HG02973 (cell line): Measurements from ENCODE around the gene UMAD1.
A peak's percentile ranks its signal among the peaks of the same experiment; 100 is the strongest.
"Not testable (repeated sequence)": the region's sequence is repeated elsewhere in the genome, so short reads cannot be mapped to it uniquely, and the experiment has no call there.

Experiments used
- ATAC-seq: cut with Tn5 transposase; IDR thresholded peaks from one replicate; pipeline ENCODE4 v1.9.1; 2021; ENCODE audit warnings: moderate library complexity; ENCODE audit not compliant: unreplicated experiment

The UMAD1 gene

DNA sequence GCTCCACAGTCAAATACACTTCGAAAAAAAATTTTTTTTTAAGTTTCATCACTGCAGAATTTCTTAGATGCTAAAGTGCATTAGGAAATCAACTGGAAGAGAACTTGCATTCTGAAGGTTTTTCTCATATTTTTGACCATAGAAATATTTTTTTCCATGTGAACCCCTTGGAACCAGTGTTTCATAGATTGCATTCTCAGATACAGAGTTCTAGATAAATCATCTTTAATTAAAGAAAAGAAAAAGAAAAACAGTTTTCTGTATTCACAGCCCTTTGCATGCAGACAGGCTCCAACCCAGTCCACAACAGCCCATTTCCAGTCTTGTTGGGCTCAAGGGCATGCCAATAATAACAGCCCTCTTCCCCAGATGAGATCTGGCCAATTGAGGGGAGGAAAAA lies 153.4 kb downstream of the UMAD1 start:
- no peak for ATAC-seq

DNA sequence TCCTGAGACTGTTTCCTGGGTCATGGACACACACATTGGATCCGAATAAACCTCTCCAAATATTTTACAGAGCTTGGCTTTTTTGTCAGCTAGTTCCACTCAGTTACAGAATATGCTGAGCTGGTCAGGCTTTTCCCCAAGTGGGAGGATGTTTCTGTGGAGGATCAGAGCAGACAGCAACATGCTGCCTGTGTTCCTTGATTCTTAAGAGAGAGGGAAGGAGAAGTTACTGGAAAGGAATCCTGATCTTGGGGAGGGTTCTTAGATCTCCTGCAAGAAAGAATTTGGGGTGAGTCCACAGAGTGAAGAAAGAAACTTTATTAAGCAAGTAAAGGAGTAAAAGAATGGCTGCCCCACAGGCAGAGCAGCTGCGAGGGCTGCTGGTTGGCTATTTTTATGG lies 154.7 kb downstream of the UMAD1 start:
- no peak for ATAC-seq

DNA sequence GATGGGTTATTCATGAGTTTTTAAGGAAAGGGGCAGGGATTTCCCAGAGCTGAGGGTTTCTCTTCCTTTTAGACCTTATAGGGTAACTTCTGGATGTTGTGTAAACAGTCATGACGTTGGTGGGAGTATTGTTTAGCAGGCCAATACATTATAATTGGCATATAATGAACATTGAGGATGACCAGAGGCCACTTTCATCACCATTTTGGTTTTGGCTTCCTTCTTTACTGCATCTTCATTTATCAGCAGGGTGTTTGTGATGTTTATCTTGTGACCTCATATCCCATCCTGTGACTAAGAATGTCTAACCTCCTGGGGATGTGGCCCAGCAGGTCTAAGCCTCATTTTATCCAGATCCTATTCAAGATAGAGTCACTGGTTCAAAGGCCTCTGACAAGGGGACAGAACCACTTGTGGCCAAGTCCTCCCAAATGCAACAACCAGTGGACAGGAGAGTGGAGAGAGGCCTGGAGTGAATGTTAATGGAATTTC lies 155.1 kb downstream of the UMAD1 start:
- ATAC-seq, result no peak

DNA sequence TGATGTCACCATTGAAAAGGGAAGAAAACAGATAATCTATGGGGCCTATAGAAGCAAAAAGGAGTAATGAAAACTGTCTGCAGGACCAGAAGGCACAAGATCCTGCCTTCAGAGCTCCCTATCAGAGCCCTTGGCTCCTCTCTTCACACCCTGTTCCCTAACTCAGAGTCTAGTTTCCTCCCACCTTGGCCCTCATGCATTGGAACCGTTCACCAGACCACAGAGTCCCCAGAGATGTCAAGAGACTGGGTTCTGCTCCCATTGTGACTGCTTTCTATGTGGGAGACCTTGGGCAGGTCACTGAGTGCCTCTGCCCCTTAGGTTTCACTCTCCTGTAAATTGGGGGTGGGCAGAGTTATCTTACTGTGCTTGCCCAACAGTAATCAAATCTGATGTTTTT lies 158.0 kb downstream of the UMAD1 start:
- ATAC-seq, result no peak

DNA sequence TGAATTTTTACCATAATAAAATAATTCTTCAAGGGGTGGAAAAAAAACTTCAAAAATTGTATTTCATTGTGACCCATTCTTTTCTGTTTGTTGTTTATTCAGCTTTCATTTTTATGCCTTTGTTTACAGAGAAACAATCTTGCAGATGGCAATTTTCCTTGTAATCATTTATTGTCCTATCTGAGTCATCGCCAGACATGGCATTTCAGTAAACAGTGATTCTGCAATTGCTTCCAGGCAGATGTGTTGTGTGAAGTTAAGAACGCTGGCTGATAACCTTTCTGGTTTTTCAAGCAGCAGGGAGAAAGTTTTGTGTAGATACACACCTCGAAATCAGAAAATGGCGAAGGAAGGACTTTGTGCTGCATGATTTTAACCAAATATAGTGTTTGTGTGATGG lies 158.6 kb downstream of the UMAD1 start:
- ATAC-seq, result no peak

DNA sequence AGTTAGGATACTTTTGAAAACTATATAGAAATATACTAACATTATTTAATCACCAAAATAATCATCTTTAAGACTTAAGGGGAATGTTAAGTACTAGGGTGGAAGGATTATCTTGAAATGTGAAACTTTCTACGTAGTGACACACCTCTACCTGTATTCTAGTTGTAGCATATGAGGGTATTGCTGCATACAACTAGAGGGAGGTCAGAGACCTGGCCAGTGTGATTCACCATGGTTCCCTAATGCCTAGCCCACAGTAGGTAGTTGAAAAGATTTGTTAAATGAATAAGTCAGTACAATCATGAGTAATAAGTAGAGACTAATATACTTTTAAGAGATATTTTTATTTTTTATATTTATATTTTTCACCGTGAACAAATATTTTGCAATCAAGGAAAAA lies 162.0 kb downstream of the UMAD1 start:
- ATAC-seq, result no peak

DNA sequence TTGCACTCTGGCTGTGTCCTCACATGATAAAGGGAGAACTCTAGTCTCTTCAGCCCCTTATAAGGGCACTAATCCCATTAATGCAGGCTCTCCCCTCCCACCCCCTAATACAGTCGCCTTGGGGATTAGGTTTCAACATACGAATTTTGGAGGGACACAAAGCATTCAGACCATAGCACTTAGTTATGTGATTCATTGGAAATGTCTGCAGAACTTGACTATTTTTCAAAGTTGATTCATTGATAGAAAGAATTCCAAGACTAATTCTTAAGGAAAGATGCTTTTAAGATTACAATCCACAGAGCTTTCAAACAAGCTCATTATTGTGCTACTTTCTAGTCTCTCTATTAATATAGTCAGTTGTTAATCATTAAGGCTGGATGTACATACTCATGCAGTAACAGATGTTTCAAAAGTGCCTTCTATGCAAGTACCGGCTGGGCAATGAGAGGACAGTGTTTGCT lies 163.2 kb downstream of the UMAD1 start:
- no peak for ATAC-seq

DNA sequence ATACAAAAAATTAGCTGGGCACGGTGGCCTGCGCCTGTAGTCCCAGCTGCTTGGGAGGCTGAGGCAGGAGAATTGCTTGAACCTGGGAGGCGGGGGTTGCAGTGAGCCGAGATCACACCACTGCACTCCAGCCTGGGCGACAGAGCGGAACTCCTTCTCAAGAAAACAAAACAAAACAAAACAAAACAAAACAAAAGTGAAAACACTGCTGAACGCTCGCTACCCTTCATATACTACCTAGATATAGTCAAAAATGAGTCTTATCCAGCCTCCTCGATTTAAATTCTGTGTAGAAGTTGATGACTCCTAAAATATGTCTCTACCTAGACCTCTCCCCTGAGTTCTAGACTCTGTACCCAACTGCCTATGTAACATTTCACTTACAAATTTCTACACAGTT lies 164.3 kb downstream of the UMAD1 start:
- ATAC-seq, result not testable (repeated sequence)

DNA sequence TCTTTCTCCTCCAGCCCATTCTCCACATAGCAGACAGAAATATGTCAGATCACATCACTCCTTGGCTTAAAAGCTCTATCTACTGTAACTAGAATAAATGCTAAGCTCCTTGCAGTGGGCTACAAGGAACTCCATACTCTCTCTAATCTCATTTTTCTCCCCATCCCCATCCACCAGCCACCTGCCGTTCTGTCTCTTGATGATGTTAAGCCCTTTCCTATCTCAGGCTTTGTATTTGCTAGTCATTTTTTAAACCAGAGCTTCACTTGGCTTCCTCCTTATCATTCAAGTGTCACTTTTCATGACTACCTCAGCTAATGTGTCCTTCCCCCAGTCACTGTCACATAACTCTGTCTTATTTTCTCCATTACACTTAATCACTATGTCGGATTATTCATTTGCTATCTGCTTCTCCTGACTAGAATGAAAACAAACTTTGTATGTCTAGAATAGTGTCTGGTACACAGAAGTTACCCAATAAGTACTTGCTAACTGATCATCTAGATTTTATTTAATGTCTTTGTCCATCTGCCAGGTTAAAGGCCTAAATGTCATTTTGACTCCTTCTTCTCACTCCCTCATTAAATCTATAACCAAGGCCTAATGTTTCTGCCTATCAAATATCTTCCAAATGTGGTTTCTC lies 165.1 kb downstream of the UMAD1 start:
- ATAC-seq, result no peak

DNA sequence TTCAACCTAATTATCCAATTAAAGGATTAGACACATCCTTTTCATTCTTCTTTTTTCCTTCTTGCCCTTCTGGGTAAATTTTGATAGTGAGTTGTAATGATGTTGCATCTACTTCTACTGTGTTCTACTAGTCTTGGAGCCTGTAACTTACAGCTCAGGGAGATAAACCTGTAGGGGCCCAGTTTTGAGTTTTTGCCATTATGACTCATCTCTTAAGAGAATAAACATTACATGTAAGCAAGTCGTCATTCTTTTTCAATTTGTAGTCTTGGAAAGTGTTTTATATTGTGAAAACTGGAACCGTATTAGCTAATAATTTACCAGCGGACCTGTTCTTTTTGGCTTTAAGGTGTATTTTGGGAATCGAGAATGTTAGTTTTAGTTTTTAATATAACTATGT lies 167.6 kb downstream of the UMAD1 start:
- no peak for ATAC-seq

DNA sequence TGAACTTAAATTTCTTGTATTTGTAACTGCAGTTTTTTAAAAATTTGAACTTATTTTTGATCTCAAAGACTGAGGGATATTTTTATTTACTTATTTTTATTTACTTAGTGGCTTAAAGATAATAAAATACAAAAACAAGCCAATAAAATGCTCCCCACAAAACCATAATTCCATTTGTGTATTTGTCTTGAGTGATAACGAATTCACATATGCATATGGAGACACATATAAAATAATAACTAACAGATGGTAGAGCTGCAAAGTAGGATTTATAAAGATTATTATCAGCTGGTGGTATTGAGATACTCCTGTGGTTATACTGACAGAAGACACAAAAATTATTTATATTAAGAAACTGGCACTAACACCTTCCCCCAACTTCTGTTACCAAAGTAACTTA lies 168.1 kb downstream of the UMAD1 start:
- no peak for ATAC-seq

DNA sequence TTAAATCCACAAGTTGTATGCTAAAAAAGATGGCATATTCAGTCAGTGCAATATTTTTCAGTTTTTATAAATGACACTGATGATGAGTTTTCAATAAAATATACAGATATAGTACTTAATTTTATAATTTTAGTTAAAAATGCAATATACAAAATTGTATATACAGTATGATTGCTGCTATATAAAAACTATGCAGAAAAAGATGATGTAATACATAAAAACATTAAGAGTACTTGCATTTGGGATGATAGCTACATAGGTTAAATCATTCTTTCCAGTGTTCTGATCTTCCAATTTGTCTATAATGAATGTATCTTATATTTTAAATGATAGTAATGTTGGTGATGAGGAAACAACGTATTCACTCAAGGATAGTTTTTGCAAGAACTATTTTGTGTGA lies 169.8 kb downstream of the UMAD1 start:
- no peak for ATAC-seq

DNA sequence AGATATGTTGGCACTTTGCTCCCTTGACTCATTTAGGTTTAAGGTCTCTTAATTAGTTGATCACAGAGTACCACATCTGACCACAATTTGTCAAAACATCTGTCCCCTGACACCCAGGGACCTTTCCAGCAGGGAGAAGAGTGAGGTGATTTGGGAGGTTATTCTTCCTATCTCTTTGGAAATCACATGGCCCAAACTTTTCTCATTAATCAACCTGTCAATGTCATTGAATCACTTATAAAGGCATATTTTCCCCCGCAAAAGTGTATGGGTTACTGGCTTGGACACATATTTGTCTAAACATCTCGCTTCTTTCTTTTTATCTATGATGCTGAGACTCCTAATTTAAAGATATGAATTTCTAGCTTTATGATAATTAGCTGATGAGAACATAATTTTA lies 170.3 kb downstream of the UMAD1 start:
- ATAC-seq, result no peak

DNA sequence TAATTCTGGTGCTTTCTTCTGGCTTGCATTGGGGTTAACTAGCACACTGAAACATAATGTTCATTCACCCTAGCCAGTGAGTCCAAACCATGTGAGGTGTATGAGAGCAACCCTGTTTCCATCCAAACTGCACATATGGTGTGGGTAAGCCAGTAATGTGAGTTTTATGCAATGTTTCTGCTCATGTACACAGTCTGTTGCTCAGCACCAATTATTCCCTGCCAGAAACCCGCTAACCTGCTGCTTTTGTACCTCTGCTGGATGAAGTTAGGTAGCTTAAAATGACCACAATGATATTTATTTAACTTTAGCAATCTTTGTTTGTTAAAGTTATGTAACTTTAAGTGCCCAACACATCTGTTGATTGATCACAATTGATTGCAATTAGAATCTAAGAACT lies 171.6 kb downstream of the UMAD1 start:
- no peak for ATAC-seq

DNA sequence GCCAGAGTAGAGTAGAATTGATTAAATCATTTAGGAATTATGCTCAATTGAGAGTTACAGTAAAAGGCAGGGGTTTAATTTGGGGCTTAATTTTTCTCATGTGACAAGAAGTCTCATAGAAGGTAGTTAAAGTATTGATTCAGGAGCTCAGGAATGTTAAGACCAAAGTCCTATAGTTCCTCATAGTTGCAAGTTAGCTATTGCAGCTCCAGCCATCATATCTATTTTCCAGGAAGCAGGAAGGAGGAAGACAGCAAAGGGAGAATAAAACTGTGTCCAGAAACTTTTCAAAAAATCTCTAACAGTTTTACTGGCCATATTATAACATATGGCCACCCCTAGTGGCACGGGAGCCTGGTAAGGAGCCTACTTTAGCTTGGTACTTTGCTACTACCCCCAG lies 174.8 kb downstream of the UMAD1 start:
- ATAC-seq, result no peak

DNA sequence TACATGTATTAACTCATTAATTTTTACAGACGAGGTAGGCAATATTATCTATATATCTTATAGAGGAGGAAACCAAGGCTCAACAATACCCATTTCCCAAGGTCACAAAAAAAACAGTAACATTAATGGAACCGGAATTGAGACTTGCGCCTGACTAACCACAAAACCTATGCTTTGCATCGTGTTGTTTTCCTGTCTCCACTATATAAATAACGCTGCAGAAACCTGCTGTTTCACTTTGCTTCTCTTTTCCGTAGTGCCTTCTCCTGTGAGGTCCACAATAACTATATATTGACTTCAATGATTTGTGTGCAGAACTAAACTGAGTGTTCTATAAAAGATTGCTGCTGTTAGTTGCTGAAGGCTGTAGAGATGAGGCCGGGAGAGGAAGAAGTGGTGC lies 175.5 kb downstream of the UMAD1 start:
- ATAC-seq, result peak; percentile 47

DNA sequence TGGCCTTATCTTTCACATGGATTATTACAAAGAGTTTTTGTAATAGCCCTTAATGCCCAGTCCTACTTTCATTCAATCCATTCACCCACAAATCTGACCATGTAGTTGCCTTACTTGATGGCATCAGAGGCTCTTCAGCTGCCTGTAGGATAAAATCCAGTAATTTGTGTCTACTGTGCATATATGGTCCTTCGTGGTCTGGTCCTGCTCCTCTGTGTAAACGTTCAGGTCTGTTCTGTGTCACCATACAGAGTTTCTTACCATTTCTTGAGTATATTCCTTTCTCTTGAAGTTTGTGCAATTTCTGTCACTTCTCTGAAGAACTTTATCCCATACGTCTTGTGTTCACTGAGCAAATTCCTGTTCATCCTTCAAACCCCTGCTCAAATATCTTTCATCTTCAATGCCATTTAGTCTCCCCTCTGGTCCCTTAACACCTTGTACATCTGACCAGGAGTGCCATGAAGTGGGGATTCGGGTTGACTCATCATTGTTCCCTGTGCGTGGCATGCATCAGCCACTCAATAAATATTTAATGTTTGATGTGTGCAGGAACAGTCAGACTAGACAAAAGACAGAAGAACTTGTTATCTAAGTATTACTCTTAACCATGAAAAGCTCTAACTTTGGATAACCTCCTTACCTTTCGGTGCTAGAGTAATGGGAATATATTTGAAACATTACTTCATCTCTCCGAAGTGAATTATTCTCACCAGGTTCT lies 176.4 kb downstream of the UMAD1 start:
- no peak for ATAC-seq

DNA sequence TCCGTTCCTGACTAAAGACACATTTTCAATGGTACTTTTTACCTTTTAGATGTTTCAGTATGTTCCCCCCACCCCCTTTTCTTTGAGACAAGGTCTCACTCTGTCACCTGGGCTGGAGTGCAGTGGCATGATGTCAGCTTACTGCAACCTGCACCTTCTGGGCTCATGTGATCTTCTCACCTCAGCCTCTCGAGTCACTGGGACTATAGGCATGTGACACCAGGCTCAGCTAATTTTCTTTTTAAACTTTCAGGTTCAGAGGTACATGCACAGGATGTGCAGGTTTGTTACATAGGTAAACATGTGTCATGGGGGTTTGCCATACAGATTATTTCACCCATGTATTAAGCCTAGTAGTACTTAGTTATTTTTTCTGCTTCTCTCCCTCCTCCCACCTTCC lies 177.2 kb downstream of the UMAD1 start:
- no peak for ATAC-seq

DNA sequence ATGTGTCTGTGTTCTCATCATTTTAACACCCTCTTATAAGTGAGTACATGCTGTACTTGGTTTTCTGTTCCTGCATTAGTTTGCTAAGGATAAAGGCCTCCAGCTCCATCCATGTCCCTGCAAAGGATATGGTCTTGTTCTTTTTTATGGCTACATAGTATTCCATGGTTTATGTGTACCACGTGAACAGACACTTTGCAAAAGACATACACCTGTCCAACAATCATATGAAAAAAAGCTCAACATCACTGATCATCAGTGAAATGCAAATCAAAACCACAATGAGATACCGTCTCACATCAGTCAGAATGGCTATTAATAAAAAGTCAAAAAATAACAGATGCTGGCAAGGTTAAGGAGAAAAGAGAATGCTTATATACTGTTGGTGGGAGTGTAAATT lies 177.6 kb downstream of the UMAD1 start:
- not testable (repeated sequence) for ATAC-seq

DNA sequence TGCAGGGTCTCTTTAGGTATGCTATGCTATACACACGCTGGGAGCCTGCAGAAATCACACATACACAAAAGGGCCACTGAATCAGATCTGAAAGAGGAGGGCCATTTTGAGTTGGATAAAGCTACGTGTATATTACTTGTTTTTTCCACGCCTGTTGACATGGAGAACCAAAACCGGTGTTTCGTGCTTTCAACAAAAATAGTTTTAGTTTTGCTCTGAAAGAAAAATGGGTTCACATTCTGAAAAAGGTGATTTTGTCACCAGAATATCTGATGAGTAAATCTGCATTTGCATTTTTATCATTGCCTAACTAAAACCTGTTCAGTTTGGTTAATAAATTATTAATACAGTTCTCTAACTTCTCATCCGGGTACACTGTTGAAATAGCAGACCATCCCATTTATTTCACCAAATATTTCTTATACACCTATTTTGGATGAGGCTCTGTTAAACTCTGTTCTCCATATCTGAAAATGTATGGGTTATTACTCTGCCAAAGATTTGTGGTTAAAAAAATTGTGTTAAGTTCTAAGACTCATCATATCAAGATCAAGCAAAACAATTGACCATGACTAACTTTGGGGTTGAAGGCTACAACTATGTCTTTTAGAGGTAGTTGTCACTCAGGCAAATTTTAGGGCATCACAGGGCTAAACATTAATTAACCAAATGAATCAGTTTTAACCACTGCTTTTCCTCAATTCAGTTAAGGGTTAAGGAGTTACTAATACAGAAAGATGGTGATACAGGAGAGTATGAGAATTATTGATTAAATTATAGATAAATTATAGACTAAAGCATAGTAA lies 179.1 kb downstream of the UMAD1 start:
- ATAC-seq, result peak; percentile 42

DNA sequence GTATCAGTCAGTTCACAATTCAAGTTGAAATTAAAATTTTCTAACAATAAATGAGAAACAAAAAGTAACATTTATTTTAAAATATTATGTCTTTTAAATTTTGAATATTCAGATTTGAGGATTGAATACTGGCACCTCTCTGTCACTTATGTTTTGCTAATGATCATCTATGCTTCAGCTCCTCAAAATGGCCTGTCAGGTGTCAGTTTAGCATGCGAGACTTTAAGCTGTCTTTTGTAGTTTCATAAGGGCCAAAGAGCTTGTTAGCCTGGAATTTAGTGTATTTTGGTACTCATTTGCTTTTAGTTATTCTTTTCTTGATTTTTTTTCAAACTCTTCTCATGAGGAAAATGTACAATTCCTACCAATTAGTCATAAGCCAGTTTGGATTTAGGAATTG lies 179.9 kb downstream of the UMAD1 start:
- no peak for ATAC-seq

DNA sequence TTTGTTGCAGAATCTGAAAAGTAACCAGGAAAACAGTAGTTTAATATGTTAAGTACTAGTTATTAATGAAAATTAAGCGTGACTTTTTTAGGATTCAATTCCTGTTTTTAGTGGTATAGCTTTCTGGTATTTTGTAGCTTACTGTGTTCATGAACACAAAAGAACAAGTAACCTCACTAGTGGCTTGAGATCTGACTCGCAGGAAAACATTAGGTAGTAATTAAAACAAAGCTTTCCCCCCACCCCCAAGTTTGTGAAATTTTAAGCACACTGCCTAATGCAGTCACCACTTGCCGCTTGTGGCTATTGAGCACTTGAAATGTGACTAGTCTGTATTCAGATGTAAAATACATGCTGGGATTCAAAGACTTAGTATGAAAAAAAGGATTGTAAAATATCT lies 180.4 kb downstream of the UMAD1 start:
- ATAC-seq, result peak; percentile 30
